GM19193 (cell line): Measurements from ENCODE around the gene BIRC6.

Experiments used
- POLR2A ChIP-seq: IDR thresholded peaks from 4 replicates; pipeline ENCODE4 v1.6.1; 2011; ENCODE audit not compliant: insufficient read depth, insufficient read length; ENCODE audit errors: extremely low read depth

BIRC6 gene

DNA sequence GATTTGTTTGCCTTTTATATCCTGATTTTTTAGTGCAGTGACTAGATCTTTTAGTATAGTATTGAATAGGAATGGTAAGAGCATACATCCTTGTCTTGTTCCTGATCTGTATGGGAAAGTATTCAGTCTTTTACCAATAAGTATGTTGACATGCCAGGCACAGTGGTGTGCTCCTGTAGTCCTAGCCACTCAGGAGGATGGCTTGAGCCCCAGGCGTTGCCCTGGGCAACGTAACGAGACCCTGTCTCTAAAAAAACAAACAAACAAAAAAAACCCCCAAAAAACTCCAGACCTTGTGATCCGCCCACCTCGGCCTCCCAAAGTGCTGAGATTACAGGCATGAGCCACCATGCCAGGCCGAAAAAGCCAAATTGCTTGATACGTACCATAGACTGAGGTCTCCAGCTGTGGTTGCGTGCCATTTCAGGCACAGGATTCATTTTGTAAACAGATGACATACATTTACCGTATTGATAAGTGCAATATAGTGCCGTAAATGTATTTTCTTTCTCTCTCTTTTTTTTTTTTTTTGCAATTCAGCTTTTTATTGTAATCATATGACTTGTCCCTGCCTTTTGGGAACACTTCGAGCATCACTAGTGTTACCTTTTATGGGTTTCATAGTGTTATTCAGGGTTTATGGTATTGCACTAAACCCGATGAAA is 18.5 kb downstream of the BIRC6 start:
- no peak for TF ChIP-seq POLR2A

DNA sequence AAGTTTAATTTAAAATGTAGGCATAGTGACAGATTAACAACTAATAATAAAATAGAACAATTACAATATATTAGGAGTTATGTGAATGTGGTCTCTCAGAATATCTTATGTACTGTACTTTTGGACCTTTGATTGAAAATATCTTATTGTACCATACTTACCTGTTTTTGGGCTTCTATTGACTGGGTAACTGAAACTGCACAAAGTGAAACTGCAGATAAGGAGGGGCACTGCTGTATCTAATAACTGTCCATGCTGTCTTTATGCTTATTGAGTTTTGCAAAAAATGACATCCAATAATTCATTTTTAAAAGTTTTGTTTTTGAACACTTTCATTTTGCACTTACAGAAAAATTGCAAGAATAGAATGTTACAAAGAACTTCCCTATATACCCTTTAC is 19.9 kb downstream of the BIRC6 start:
- TF ChIP-seq POLR2A: no peak

DNA sequence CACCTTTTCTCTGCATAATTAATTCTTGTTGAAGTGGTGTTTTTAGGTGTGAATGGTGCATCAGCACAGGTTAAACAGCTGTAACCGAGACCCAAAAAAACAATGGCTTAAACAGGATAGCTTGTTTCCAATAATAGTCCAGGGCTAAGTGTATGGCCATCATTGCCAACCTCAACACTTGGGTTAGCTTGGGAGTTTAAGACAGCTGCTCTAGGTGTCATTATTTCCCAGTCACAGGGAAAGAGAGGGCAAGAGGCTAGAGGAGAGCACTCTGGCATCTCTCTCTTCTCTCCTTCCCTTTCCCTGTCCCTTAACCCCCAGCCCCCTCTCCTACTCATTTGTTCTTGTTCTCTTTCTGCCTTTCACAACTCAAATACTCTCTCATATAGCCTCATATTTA is 21.1 kb downstream of the BIRC6 start:
- TF ChIP-seq POLR2A: no peak

GRCh38 chr2:32379352-32379751 is 22.5 kb downstream of the BIRC6 start:
- TF ChIP-seq POLR2A: no peak

GRCh38 chr2:32383858-32384257 is 27.0 kb downstream of the BIRC6 start:
- no peak for TF ChIP-seq POLR2A

DNA sequence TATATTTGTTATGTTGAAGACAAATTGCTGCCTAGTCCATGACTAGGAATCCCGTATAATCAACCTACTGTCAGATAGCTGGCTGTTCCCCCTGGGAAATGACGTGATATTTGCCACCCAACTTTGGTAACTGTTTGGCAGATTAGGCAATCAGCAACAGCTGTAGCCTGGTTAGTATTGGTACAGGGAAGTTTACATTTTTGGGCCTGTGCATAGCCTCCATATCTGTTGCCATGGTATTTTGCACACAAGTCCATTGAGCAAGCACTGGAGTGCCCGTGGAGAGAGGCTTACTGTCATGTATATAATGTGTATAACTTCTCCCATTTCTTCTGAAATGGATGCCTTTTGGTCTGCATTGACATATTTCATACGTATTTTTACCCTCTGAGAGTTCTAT is 27.7 kb downstream of the BIRC6 start:
- no peak for TF ChIP-seq POLR2A

DNA sequence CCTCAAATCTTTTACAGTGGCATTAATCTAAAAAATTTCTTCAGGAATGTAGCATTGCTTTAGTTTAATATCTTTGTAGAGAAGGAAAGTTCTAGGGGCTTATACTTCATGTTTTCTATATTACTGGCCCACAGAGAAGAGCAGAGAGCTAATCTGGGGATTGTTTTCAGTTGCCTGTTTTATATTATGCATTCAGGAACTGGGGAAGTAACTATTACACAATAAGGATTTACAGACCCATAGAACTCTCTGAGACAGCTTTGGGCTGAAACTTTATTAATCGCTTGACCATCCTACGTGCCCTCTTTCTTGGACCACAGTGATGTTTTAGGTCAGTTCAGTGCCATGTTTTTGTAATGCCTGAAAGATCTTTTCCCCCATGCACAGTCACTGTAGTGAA is 29.9 kb downstream of the BIRC6 start:
- TF ChIP-seq POLR2A: no peak

DNA sequence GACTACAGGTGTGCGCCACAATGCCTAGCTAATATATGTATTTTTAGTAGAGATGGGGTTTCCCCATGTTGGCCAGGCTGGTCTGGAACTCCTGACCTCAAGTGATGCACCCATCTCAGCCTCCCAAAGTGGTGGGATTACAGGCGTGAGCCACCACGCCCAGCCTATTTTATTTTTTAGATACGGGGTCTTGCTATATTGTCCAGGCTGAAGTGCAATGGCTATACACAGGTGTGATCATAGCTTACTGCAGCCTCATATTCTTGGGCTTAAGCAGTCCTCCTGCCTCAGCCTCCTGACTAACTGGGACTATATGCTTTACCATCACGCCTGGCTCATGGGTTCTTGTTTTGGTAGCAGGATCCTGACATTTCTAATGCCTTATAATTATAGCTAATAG is 42.4 kb downstream of the BIRC6 start:
- no peak for TF ChIP-seq POLR2A

DNA sequence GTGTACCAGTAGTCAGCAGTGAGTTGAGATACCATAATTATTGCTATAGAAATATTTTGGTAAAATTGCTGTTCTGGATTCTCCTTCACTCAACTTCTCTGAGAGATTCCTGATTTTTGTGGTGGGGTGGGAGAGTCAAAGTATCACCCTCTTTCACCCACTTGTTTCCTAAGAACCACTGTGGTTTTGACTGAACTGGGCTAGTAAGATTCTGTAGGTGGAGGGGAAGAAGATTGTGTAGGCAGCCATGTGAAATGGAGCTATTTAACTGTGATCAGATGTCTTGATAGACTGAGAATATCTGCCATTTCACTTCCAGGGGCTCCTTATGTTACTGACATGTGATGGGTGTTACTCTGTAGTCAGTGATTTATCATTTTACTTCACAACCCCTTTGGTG is 45.3 kb downstream of the BIRC6 start:
- TF ChIP-seq POLR2A: no peak

GRCh38 chr2:32403782-32404181 is 47.0 kb downstream of the BIRC6 start:
- TF ChIP-seq POLR2A: no peak

DNA sequence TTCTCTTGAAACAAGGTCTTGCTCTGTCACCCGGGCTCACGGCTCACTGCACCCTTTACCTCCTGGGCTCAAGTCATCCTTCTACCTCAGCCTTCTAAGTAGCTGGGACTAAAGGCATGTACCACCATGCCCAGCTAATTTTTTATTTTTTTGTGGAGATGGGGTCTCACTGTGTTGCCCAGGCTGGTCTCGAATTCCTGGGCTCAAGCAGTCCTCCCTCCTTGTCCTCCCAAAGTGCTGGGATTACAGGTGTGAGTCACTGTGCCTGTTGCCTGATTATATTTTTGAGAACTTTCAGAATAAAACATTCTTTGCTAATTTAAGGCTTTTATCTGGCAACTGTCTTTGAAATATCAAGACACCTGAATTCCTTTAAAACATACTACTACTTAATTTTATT is 47.9 kb downstream of the BIRC6 start:
- no peak for TF ChIP-seq POLR2A

GRCh38 chr2:32416519-32416918 is 59.7 kb downstream of the BIRC6 start:
- no peak for TF ChIP-seq POLR2A

GRCh38 chr2:32417659-32418058 is 60.8 kb downstream of the BIRC6 start:
- no peak for TF ChIP-seq POLR2A

- TF ChIP-seq POLR2A: no peak
These were observed 62.0 kb downstream of the BIRC6 start for GRCh38 chr2:32418778-32419177.

DNA sequence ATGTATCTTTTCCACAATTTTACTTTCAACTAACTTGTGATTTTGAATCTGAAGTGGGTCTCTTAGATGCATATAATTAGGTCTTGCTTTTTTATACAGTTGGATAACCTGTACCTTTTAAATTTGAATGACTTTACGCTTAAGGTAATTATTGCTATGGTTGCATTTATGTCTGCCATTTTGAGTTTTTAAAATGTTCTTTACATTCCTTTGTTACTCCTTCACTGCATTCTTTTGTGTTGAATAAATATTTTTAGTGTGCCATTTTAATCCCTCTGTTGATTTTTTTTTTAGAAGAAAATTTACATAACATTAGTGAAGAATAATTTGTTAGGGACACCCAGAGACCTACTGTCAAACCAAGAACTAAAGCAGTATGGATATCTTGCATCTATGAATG is 65.3 kb downstream of the BIRC6 start:
- no peak for TF ChIP-seq POLR2A

DNA sequence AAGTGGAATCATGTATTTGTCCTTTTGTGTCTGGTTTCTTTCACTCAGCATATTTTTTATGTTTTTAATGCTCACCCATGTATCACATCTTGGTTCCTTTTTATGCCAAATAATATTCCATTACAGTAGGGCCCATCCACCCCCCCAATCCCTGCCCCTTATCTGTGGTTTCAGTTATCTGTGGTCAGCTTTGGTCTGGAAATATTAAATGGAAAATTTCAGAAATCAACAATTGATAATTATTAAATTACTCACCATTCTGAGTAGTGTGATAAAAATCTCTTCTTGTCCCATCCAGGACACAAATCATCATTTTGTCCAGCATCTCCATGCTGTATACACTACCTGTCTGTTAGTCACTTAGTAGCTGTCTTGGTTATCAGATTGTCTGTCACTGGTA is 66.7 kb downstream of the BIRC6 start:
- no peak for TF ChIP-seq POLR2A

GRCh38 chr2:32424739-32425138 is 67.9 kb downstream of the BIRC6 start:
- TF ChIP-seq POLR2A: no peak
